RCC 7860 (cell line): Measurements from ENCODE around the gene EPB41.
A peak's percentile ranks its signal among the peaks of the same experiment; 100 is the strongest.
"Not testable (repeated sequence)": the region's sequence is repeated elsewhere in the genome, so short reads cannot be mapped to it uniquely, and the experiment has no call there.

Source experiments
- DNase-seq: peaks from one replicate; pipeline ENCODE4 v3.0.0-alpha.2; 2015; ENCODE audit warnings: low spot score
- FAIRE-seq: peaks from 2 replicates; lab custom pipeline; 2012; peaks lifted over from hg19 to GRCh38; lab: Jason Lieb, UNC

The EPB41 gene

GRCh38 chr1:28914228-28915030, at the start of gene EPB41:
EPB41 (plus strand) TSS chr1:28914569; CDS start chr1:28987438, 72,869 bp downstream.
- peak; percentile 81 for DNase-seq
- FAIRE-seq, result peak; percentile 54

- DNase-seq (no peak), FAIRE-seq (no peak)
Observed at GRCh38 chr1:28864695-28865094, 49.7 kb upstream of the EPB41 start.

DNA sequence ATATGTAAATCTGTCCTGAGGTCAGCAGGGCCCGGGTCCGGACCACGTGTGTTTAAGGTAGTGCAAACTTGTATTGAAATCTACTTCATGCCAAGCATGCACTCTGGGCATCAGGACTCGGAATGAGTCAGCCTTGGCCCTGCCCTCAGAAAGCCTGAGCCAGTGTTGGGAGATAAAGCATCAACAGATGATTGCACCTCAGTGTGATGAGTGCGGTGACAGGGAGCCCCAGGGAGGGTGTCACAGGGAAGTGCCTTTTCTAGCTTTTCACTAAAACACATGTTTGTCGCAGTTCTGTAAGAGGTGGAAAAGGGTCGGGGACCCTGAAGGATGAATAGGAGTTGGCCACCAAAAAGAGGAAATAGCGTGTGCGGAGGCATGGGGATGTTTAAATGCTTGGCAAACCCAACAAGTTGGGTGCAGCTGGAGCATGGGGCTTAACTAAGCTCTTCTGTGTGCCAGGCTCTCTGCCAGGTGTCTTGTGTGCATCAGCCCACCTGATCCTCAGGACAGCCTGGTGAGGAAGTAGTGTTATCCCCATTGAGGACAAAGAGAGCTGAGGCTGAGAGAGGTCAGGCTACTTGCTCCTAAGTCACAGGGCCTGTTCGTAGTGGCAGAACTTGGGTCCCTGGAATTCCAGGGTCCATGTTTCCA, 48.2 kb upstream of the EPB41 start:
- DNase-seq, result peak; percentile 52
- FAIRE-seq, result peak; percentile 90

DNA sequence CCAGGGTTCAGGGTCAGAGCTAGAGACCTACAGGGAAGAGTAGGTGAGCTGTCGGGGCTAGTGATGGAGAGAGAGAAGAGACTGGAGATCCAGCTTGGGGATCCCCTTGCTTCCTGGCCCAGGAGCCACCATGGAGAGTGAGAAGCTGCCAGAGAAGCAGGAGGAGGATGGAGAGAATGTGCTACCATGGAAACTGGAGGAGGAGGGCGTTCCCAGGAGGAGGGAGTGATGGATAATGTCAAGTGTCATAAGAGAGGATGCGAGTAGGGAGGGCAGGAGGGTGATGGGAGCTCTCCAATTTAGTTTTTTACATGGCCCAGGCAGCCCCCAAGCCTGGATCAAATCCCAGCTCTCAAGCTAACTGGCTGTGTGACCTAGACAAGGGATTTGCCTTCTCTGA, 46.5 kb upstream of the EPB41 start:
- no peak for DNase-seq
- no peak for FAIRE-seq

GRCh38 chr1:28869952-28870351, 44.4 kb upstream of the EPB41 start:
- DNase-seq, result no peak
- no peak for FAIRE-seq

GRCh38 chr1:28871631-28872401, 42.6 kb upstream of the EPB41 start:
- FAIRE-seq (no peak), DNase-seq (no peak)

GRCh38 chr1:28875134-28875533, 39.2 kb upstream of the EPB41 start:
- not testable (repeated sequence) for DNase-seq, FAIRE-seq

GRCh38 chr1:28877132-28877781, 37.1 kb upstream of the EPB41 start:
- FAIRE-seq (peak; percentile 63), DNase-seq (peak; percentile 62)

DNA sequence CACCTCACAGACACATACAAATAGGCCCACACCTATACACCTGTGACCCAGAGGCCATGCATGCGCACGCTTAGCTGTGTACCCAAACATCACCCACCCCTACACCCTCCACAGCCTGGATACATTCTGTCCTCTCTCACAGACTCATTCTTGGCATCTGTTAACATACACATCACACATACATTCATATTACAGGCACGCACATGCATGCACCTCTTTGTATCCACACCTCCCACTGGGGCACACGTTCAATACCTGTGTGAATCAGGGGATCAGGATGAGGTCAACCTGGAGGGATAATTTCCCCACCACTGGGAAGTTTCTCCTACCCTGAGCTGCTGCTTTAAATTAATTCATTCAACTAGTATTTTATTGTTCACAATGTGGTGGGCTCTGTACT, 35.6 kb upstream of the EPB41 start:
- no peak for FAIRE-seq
- DNase-seq, result no peak

DNA sequence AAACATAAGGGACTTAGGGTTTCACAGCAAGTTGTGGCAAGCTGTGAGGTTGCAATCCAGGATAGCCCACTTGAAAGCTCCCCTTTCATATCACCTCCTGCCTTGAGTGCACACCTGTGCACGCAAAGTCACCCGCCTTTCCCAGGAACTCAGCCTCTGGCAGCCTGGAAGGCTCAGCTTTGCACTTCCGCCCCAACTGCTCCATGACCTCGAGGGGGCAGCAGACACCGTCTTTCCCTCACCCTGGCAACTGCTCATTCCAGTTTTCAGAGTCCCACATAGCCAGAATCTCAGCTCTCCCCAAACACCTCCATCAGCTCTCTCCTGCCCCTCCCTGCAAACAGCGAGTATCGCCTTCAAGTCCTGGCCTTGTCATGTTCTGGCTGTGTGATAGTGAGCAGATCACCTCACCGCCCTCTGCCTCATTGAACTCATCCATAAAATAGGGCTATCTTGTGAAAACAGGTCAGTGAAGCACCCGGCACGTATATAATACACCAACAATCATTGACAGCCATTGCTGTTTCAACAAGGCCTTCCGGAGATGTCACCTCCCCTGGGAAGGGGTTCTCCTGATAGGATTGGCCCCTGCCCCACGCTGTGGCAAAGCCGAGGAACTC, 32.2 kb upstream of the EPB41 start:
- DNase-seq, result peak; percentile 77
- peak; percentile 63 for FAIRE-seq

GRCh38 chr1:28883242-28883616, 31.1 kb upstream of the EPB41 start:
- FAIRE-seq (no peak), DNase-seq (no peak)

DNA sequence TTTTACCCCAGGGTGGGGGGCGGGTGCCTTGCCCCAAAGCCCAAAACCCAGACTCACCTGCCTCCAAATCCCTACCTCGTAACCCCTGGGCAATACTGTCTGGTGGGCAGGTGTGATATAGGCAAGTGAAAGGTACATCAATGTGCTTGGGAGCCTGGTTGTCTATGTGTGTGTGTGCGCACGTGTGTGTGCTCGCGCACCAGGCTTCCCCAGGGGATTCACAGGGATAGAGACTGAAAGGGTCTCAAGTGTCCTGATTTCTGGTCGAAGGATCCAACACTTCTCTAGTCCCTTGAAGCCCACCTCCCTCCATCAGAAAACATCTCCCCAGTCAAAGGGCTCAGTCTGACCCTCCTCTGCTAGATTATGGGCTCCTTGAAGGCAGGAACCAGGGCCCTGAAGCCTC, 28.9 kb upstream of the EPB41 start:
- no peak for DNase-seq
- FAIRE-seq, result no peak

- FAIRE-seq (no peak), DNase-seq (no peak)
Observed at GRCh38 chr1:28885977-28886730, 28.2 kb upstream of the EPB41 start.

GRCh38 chr1:28886731-28887418, 27.5 kb upstream of the EPB41 start:
- DNase-seq (peak; percentile 60), FAIRE-seq (no peak)

- FAIRE-seq, result no peak
Observed at GRCh38 chr1:28887419-28887834, 26.9 kb upstream of the EPB41 start.

DNA sequence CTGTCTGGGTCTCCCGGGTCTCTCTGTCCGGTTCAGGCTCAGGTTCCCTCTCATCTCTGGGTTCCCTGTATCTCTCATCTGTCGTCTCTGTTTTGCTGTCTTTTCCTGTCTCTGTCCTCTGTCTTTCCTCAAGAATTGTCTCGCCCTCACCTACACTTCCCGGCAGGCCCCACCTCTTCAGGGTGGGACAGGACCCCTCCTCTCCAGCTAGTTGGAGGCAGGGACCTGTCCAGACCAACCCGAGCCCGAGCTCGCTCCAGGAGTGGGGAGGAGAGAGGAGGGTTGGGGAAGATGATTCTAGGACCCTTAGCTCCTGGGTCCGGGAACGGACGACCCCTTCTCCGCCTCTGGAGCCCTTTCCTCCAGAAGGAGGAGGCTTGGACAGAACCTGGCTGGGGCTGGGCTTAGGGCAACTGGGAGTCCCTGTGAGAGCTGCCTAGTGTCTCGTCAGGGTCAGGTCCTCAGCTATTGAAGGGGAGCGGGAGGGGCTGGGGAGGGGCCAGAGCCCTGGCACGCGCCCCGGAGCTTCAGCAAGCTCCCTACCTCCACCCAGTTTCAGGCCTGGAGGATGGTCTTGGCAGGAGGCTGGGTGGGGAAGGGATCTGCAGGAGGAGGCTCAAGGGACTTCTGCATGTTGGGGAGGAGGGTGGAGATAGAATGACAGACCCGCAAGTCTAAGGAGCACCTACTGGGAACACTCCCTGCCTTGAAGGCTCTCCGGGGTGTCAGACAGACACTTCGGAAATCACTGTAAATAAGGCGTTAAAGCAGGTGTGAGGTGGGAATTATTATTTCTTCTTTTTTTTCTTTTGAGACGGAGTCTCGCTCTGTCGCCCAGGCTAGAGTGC, 26.3 kb upstream of the EPB41 start:
- DNase-seq (no peak), FAIRE-seq (no peak)

More at GRCh38 chr1:28887419-28887834, 26.9 kb upstream of the EPB41 start:
- no peak for DNase-seq

GRCh38 chr1:28888915-28889314, 25.5 kb upstream of the EPB41 start:
- no peak for DNase-seq
- FAIRE-seq, result no peak

DNA sequence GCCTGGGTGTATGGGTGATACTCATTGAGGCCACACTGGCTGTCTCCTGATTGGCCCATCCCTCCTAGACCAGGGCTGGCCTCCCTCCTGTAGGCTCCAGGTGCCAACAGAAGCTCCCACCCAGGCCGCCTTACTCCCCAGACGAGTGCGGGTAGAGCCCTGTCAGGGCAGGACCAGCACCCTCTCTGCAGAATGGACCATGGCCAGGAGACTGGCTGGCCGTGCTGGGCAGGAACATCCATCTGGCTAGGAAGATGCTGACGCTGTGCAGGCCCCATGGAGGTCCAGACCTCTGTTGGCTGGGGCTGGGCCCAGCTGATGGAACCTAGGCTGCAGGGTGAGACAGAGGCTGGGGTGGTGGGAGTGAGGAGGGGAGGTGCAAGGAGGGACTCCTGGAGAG, 25.0 kb upstream of the EPB41 start:
- FAIRE-seq (no peak), DNase-seq (no peak)
